HepG2 (cell line): ENCODE measurements around the gene ZNF669. TPM values are rescaled to one million over a fixed set of nuclear protein-coding genes. Genes with fewer than 3 reads are reported as not detected.

Source experiments
- ADNP ChIP-seq: sonication (generic); formaldehyde crosslinking; IDR thresholded peaks from 2 replicates; pipeline ENCODE4 v1.4.0; 2020; ENCODE audit warnings: missing genetic modification reagents
- AFF4 ChIP-seq: sonication (generic); formaldehyde crosslinking; IDR thresholded peaks from 2 replicates; pipeline ENCODE4 v1.4.0; 2020; ENCODE audit warnings: missing genetic modification reagents
- ARID3A ChIP-seq: IDR thresholded peaks from 2 replicates; pipeline ENCODE4 v1.6.1; 2012; ENCODE audit warnings: low read depth, low read length, improper control_type of control experiment
- JUND ChIP-seq: sonication (generic); formaldehyde crosslinking; IDR thresholded peaks from 2 replicates; pipeline ENCODE4 v1.8.0; 2022; ENCODE audit warnings: mild to moderate bottlenecking, missing genetic modification reagents
- KAT8 ChIP-seq: IDR thresholded peaks from 2 replicates; pipeline ENCODE4 v1.6.1; 2016; ENCODE audit warnings: missing genetic modification reagents, missing compliant biosample characterization
- NAIF1 ChIP-seq: sonication (generic); formaldehyde crosslinking; IDR thresholded peaks from 2 replicates; pipeline ENCODE4 v1.5.0; 2020; ENCODE audit warnings: mild to moderate bottlenecking, missing genetic modification reagents, borderline replicate concordance
- TEF ChIP-seq: sonication (generic); formaldehyde crosslinking; IDR thresholded peaks from 2 replicates; pipeline ENCODE4 v1.5.0; 2020; ENCODE audit warnings: missing genetic modification reagents
- ZNF18 ChIP-seq: sonication (generic); formaldehyde crosslinking; IDR thresholded peaks from 2 replicates; pipeline ENCODE4 v1.8.0; 2022; ENCODE audit warnings: mild to moderate bottlenecking, missing genetic modification reagents; ENCODE audit not compliant: insufficient replicate concordance
- ZNF235 ChIP-seq: sonication (generic); formaldehyde crosslinking; IDR thresholded peaks from 2 replicates; pipeline ENCODE4 v1.8.1; 2023; ENCODE audit warnings: mild to moderate bottlenecking, missing genetic modification reagents, borderline replicate concordance
- ZNF24 ChIP-seq: fragments of 450-650 bp; IDR thresholded peaks from 2 replicates; pipeline ENCODE4 v1.6.1; 2017; ENCODE audit warnings: antibody characterized with exemption, mild to moderate bottlenecking
- ZNF574 ChIP-seq: sonication (generic); formaldehyde crosslinking; IDR thresholded peaks from 2 replicates; pipeline ENCODE4 v1.4.0; 2020; ENCODE audit warnings: missing genetic modification reagents
- ZNF720 ChIP-seq: sonication (generic); formaldehyde crosslinking; IDR thresholded peaks from 2 replicates; pipeline ENCODE4 v1.4.0; 2020; ENCODE audit warnings: missing genetic modification reagents
- ZNF768 ChIP-seq: sonication (generic); formaldehyde crosslinking; IDR thresholded peaks from 2 replicates; pipeline ENCODE4 v1.4.0; 2020; ENCODE audit warnings: missing genetic modification reagents
- polyA plus RNA-seq, 8 experiments: library from polyadenylated mRNA; depleted of rRNA in 3 of 8; stranded (reverse) in 7 of 8; unstranded in 1 of 8; fragments of >200 nt; fragmentation: Illumina TruSeq in 4 of 8; extraction: Trizol in 4 of 8; gene quantifications; 2 replicates each; pipeline versions ENCODE4 v1.2.1 to v1.2.3, GENCODE V29; 2011 to 2016; ENCODE audit warnings: low read depth in 4 of 8, missing spikeins in 1 of 8, mixed read lengths in 1 of 8; ENCODE audit not compliant: insufficient read depth in 1 of 8
- total RNA-seq, 5 experiments: library from RNA; depleted of rRNA; stranded (reverse); fragments of >200 nt; fragmentation: Illumina TruSeq; extraction: Trizol; gene quantifications; 2 replicates each; pipeline ENCODE4 v1.2.3, GENCODE V29; 2016; ENCODE audit warnings: low read depth in 1 of 5
- TF ChIP-seq, protein P1 (sequence below): conservative IDR thresholded peaks from 2 replicates; pipeline ENCODE4 v1.6.1; 2018; ENCODE audit warnings: missing genetic modification reagents
- TF ChIP-seq, protein P2 (sequence below): sonication (generic); IDR thresholded peaks from 2 replicates; pipeline ENCODE4 v1.6.1; 2016; ENCODE audit warnings: low read depth, borderline replicate concordance

Gene ZNF669
- total and polyA plus RNA-seq, 2 of the 13 experiments (the other 11 are each of a cell fraction or from before 2014, with no cell fraction given) = 3.1 to 14.6 TPM

DNA sequence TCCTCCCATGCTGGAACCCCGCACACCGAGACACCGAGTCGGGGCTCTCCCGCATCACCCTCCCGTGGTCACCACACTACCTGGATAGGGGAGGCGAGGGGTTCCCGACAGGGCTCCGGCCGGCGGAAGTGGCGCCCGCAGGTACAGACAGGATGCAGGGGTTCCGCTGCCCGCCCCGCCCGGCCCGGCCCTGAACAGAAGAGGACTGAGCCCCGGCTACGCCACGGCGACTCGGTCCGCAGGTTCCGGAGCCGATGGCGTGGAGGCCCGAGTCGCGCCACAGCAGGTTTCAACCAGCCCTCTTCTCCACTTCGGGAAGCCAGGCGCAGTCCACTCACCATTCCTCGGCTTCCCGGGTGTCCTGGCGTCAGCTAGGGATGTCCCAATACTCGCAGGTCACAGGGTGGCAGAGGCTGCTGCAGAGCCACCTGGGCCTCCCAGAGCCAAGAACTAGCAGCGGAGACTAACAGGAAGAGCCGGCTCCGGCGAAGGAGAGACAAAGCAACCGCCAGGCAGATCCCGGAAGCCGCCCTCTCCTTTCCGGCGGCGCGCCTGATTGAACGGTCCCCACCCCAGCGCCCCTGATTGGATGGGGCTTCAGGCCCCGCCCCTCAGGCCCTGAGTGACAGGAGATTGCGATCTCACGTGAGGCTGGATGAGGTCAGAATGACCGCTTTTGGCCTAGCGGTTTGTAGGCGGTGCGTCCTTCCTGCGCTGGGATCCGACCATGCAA is at the start of gene ZNF669 (continued):
- TF ChIP-seq JUND (no peak), ZNF235 (0 out of 2 replicates have a peak, but pooled peaks have one; percentile 73), ZNF768 (CRISPR knock-in tag) (peak; percentile 48; the same call in 1 of the 2 replicates), ZNF24 (no peak), ZNF720 (CRISPR knock-in tag) (no peak), TEF (CRISPR knock-in tag) (no peak), ADNP (no peak), NAIF1 (CRISPR knock-in tag) (peak; percentile 93), KAT8 (peak; percentile 91), ZNF574 (CRISPR knock-in tag) (peak; percentile 73), ZNF18 (CRISPR knock-in tag) (no peak), AFF4 (CRISPR knock-in tag) (no peak), ARID3A (no peak)
- TF ChIP-seq, protein P1, sequence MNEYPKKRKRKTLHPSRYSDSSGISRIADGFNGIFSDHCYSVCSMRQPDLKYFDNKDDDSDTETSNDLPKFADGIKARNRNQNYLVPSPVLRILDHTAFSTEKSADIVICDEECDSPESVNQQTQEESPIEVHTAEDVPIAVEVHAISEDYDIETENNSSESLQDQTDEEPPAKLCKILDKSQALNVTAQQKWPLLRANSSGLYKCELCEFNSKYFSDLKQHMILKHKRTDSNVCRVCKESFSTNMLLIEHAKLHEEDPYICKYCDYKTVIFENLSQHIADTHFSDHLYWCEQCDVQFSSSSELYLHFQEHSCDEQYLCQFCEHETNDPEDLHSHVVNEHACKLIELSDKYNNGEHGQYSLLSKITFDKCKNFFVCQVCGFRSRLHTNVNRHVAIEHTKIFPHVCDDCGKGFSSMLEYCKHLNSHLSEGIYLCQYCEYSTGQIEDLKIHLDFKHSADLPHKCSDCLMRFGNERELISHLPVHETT = no peak
- TF ChIP-seq, protein P2, sequence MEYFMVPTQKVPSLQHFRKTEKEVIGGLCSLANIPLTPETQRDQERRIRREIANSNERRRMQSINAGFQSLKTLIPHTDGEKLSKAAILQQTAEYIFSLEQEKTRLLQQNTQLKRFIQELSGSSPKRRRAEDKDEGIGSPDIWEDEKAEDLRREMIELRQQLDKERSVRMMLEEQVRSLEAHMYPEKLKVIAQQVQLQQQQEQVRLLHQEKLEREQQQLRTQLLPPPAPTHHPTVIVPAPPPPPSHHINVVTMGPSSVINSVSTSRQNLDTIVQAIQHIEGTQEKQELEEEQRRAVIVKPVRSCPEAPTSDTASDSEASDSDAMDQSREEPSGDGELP = no peak; the same call in 1 of the 2 replicates
